Activated CD4-positive, alpha-beta T cell treated with anti-CD3 and anti-CD28 coated beads, Interleukin-2, amount 50 U/mL, for 16 hours (primary cell): ENCODE measurements around the gene NT5C.

Experiments used
- DNase-seq: peaks from one replicate; pipeline ENCODE4 v3.0.0-alpha.2; 2020

NT5C gene

GRCh38 chr17:75090871-75091854 is 40.4 kb downstream of the NT5C start:
- no peak for DNase-seq

DNA sequence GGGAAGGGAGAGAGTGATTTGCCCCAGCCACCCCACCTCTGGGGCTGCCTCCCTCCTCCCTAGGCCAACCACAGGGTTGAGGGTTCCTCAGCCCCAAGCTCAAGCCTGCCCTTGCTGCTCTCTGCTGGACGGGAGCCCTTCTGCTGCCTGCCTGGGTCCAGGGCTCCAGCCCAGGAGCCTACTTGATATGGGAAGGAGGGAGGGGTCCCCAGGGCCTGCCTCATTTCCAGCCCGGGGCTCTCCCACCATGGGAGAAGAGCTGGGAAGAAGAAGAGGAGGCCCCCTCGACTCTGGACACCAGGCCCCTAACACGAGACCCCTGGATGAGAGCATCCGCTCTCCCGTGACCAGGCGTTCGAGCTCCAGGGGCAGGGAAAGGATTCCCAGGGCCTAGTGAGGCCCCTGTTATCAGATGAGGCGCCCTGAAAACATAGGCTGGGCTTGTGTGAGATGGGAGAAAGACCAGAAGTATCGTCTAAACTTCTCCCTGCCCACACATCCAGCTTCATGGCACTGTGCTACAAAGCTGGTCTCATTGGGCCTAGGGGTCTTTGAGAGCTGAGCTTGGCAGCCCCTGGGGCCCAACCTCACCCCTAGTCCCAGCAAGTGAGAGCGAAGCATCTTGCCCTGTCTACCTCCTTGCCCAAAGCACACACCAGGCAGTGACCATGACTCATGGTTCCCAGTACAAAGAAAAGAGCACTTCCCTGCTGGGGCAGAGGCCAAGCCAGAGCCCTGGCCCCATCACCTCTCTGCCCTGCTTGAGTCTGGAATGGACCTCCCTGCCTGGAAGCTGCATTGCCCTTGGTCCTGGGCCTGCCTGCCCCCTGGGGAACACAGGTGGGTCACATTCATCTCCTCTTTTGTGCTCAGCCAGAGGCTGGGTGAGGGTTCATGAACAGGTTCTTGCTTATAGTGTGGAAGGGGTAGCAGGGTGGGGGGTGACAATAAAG is 42.8 kb downstream of the NT5C start:
- no peak for DNase-seq

DNA sequence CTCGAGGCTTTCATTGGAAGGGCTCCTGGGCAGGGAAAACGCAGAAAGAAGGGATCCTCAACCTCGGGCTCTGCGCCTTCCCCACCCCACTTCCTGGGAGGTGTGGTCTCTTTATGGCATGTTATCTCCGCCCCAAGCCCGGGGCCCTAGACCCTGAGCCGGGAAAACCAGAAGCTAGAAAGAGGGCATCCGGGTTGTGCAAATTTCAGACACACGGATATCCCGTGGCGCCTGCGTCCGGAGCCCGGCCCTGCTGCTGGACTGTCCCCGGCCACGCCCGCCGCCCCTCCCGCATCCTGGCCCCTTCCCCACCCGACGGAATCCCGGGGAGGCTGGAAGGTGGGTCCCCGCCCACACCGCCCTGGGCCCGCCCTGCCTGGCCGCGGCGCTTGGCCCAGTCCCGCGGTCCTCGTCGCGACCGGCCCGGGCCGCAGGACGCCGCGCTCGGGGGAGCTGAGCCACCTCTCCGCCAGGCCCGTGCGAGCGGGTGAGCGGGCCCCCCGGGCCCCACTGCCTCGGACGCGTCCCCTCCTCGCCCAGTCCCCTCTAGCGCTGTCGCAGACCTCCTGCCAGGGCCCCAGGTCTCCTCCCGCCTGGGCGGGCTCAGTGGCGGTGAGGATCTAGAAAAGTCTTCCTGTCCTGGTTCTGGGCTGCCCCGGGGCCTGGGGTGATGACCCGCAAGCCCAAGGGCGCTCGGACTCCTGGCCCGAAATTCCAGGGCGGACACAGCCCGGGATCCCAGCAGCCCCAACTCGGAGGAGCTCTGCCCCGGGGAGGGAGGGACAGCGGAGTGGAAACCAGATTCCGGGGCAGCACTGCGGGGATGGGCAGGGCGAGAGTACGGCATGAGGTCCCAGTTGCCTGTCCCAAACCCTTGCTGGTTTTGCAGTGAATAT is 43.7 kb downstream of the NT5C start, which contains the start of gene SLC16A5:
Gene SLC16A5 (plus strand): TSS at position 397 of the 896 bp plus-strand sequence. CDS start 5,683 bp downstream, outside the sequence.
- peak; percentile 44 for DNase-seq

DNA sequence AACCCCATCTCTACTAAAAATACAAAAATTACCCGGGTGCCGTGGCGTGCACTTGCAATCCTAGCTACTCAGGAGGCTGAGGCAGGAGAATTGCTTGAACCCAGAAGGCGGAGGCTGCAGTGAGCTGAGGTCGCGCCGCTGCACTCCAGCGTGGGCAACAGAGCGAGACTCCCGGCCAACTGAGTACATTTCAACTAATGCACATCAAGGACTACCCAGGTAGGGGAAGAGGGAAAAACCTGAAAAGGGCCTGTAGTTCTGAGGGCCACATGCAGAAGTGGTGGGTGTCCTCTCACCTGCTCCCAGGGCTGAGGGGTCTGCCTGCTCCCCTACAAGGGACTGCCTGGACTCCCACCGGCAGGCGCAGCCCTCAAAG is 44.4 kb downstream of the NT5C start:
- DNase-seq, result no peak

DNA sequence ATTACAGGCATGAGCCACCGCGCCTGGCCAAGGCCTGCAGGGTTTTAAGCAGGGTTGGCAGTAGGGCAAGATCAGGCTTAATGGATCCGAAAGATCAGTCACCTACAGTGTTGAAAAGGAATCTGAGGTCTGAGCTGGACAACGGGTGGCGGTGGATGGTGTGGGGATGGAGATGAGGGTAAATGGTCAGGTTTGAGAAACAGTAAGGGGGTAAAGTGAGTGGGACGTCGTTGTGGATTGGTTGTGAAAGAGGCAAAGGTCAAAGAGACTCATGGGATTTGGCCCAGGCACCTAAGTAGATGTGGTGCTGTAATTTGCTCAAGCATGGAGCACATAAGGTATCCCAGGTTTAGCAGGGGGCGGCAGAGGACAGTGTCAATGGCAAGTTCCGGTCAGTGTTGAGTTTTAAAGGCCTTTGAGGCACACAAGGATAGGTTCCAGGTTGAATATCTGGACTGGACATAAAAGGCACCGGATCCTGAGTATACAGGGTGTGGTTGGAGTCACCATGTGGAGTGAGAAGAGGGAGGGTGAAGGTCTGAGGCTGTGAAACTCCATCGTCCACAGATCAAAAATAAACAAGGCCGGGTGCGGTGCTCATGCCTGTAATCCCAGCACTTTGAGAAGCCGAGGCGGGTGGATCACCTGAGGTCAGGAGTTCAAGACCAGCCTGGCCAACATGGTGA is 44.9 kb downstream of the NT5C start:
- no peak for DNase-seq

- DNase-seq, result no peak
Observed at GRCh38 chr17:75084039-75084660, 47.4 kb downstream of the NT5C start.

GRCh38 chr17:75082683-75083082 is 48.9 kb downstream of the NT5C start:
- DNase-seq, result no peak

- DNase-seq, result no peak
Observed at GRCh38 chr17:75081611-75082540, 49.7 kb downstream of the NT5C start.
